Measurements from ENCODE around the gene PSMA3.
"Not testable (repeated sequence)": the region's sequence is repeated elsewhere in the genome, so short reads cannot be mapped to it uniquely, and the experiment has no call there.

PSMA3 gene

DNA sequence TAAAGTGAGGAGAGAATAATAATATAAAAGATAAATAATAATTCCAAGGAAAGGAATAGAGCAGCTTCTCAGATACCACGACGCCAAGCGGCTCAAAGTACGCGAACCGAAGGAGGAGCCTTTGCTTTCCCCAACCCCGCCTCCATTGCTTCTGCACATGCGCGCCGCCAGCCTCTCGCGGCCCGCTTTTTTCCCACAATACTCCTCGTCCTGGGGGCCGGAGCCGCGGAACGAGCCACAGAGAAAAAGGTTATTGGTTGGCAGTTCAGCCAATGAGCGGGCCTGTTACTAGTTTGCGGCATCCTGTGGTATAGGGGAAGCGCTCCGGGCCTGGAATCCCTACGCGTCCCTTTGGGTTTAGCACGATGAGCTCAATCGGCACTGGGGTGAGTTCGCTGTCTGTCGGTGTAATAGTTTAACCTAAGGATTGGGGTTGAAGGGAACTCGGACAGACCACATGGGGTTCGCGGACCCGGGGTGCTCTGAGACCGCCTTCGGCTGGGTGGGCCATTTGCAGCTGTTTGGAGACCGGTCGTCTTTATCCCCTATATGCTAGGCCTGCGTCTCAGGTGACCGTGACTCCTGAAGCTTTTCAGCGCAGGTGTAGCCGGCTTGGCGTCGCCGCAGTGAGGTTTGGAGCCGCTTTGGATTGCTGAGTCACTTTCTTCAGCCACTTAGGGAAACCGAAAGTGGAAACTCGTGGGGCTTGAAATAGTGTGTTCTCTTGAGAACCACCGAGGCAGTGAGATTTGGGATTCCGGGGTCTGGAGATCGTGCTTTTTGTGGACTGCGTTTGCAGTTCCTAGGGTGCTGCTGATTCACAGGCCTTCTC is at the start of gene PSMA3:
TSS of gene PSMA3 (plus strand) at position 288 of the 832 bp plus-strand sequence. CDS start at position 366, 78 bp downstream.
- peak; percentile 99 for DNase-seq (ENCODE audit: low read depth)

DNA sequence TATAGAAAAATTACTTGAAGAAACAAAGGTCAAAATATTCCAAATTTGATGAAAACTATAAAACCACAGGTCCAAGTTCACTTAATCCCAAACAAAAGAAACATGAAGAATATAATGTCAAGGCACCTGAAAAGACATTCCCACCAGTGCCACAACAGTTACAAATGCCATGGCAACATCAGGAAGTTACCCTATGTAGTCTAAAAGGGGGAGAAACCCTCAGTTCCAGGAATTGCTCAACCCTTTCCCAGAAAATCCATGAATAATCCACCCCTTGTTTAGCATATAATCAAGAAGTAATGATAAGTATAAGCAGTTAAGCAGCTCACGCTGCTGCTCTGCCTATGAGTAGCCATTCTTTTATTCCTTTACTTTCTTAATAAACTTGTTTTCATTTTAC is 48.4 kb upstream of the PSMA3 start:
- DNase-seq (ENCODE audit: low read depth): no peak

DNA sequence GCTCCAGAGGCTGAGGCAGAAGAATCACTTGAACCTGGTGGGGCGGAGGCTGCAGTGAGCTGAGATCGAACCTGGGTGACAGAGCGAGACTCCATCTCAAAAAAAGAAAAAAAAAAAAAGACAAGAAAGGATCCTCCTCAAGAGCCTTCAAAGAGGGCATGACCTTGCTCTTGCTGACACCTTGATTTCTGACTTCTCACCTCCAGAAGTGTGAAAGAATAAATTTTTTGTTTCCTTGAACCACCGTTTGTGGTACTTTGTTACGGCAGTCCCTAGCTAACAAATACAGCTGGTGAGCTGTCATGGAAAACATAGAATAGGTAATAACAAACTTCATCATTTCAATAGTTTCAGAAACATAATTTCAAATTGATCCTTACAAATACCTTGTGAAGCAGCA is 46.6 kb upstream of the PSMA3 start:
- no peak for DNase-seq (ENCODE audit: low read depth)

DNA sequence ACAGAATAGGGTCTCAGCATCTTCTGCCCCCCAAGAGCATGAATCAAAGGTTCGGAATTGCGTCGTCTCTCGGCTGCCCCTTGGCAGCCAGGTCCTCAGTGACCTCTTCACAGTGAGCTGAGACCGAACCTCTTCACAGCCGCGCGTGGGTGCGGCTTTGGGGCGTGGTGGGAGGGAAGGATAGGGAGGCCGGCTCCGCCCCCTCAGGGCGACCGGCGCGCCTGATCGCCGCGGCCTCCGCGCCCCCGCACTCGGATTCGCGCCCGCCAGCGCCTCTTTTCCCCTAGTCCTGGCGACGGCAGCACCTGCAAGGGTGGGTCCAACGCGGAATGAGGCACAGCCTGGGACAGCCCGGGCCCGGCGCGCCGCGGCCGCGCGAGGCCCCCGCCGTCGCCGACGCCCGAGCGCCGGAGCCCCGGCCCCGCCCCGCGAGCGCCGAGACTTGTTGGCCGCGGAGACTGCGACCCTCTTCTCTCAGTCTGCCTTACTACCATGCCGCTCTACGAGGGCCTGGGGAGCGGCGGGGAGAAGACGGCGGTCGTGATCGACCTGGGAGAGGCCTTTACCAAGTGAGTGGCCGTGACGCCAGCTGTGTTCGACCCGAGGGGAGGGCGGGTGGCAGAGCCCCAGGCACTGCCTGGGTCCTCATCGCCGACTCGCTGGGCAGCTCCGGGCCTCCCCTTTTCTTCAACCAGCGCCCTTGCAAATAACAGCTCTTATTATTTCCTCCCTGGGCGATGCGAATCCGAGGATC is 44.7 kb upstream of the PSMA3 start, which contains the start of gene ACTR10:
TSS of gene ACTR10 (plus strand) at position 424 of the 754 bp plus-strand sequence. CDS start at position 493, 69 bp downstream.
- peak; percentile 87 for DNase-seq (ENCODE audit: low read depth)

DNA sequence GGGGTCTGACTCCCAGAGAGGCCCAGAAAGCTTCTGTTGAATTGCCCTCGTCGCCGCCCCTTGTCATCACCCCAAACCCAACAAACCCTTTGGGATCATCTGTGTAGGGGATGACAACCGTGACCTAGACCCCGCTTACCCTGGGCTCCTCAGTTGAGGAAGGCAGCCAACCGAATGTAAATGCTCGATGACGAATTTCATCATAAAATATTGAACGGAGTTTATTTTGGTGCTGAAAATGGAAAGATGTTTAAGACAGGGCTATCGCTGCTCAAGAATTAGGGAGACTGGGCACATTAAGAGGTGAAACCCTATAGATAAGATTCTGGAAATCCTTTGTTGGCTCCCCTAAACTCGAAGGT is 44.2 kb upstream of the PSMA3 start:
- DNase-seq (ENCODE audit: low read depth): peak; percentile 36

DNA sequence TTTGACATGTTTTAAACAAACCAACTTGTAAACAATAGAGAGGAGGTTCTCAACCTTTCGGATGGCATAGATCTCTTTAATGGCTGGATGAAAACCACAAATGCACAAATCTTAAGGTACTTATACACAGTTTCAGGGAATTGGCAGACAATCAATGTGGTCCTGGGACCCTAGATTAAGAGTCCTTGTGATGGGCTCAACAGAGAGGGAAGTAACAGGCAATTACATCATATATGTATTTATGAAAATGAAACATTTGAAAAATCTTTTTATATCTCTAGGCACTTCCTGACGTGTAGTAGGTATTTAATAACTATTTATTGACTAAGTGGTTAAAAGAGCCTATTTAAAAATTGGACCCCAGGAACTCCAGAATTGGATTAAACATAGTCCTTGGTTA is 43.8 kb upstream of the PSMA3 start:
- DNase-seq (ENCODE audit: low read depth): peak; percentile 3

DNA sequence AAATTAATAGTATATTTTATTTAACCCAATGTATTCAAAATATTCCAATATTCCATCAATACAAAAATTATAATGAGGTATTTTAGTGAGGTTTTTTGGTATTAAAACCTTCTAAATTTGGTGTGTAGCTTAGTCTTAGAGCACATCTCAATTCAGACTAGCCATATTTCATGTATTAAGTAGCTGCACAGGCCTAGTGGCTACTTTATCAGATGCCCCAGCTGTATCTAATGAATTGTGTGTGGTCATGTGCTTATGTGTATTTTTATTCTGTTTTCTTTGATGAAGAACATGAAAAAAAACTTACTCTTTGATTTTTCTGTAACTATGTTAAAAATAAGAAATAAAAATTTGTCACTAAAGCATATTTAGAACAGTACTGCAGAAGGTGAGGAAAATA is 31.5 kb upstream of the PSMA3 start:
- DNase-seq (ENCODE audit: low read depth): no peak

DNA sequence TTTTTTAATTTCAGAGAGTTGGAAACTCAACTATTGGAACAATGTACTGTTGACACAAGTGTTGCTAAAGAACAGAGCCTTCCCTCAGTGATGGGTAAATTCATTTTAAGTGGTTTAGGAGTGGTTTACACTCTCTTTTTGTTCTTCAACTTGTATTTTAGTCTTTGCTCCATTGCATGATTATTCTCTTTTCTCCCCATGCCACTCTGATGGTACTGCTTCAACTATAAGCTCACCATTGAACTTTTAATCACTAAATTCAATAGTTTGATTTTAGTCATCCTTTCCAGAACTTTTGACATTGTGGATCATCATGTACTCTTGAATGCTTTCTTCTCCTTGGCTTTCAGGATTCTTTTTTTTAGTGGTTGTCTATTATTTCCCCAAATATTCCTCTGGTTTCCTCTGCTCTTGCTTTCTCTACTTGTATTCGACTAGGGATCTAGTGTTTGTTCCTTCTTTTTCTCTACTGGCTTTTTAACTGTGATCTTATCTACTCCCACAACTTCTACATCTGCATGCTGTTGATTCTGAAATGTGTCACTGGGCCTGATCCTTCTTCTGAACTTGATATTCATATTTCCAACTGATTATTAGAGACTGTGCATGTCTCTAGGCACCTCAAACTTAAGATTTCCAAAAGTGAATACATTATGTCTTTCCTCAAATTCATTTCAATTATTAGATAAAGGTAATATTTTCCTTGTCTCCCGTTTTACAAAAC is 29.3 kb upstream of the PSMA3 start:
- no peak for DNase-seq (ENCODE audit: low read depth)

DNA sequence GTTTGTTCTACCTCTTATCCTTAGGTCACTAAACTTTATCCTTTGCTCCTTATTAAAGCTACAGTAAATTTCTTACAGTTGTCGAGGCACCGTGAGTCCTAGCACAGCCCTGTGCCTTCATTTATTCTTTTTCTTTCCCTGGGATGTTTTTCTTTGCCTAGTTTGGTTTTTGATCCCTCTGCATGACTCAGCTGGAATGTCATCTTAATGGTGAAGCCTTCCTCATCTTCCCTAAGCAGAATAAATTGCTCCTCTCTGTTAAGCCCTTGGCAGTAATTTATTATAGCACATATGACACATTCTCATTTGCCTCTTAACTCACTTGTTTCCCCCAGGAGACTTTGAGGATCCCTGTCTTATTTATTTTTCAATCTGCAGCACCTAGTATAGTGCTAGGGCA is 28.1 kb upstream of the PSMA3 start:
- peak; percentile 25 for DNase-seq (ENCODE audit: low read depth)

DNA sequence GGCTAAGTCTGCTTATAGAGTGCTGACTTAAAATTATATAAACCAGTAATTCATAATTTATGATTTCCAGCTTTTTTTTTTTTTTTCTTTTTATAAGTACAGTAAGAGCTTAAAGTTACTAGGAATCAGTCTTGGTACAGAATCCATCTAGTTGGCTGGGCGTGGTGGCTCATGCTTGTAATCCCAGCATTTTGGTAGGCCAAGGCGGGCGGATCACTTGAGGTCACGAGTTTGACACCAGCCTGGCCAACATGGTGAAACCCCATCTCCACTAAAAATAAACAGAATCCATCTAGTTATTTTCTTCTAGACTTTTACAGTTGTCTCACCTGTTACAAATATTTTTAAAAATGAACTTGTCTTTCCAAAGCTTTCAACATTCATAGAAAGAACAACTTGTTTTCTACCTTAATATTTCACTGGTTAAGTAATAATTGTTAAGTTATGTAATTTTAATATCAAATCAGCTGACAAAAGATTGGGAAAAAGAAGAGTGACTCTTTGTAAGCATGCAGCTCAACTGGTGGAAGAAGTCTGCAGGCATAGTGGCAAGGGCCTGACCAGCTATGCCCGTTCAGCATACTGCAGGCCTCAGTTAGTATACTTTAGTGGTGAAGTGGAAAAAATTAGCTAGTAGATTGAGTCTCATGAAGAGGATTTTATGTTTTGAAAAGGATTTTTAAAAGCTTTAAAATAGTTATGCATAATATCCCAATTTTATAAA is 17.4 kb upstream of the PSMA3 start:
- no peak for DNase-seq (ENCODE audit: low read depth)

DNA sequence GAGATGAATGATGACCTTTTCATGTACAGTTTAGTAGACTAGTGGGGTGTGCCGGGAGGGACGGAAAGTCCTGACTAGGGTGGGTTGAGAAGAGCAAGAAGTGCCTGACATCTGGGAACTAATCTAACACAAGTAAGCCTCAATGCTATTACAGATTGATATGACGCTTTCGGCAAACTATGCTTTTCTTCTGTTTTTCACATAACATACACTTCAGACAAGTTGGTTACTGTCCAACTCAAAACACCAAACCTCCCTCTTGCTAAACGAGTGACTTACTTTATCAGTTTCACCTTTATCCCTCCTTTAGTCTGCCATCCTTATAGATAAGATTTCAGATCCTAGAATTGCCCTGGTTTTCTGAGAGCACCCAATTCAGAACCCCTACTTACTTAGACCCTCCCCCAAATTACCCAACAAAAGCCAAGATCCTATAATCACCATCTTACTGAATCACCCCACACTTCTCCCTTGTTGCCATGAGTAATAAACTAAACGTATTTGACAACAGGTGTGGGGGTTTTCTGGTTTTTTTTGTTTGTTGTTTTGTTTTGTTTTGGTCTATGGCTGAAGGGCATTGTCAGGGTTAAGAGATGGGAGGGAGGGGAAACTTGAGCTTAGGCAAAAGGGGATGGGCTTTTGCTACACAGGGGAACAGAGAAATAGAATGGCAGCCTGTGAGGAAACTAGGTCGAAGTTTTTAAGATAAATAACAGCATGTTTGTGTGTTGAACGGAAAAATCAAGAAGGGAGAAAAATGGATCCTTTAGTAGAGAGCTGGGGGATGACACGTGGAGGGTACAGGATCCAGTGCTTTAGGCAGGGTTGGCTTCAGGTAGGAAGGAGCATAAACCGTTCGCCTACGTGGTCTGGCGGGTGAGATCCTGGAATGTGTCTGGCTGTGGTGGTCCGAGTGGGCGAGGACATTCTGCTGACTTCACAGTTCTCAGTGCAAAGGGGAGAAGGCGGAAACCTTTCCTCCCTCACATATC is 6.1 kb upstream of the PSMA3 start:
- peak; percentile 31 for DNase-seq (ENCODE audit: low read depth)

DNA sequence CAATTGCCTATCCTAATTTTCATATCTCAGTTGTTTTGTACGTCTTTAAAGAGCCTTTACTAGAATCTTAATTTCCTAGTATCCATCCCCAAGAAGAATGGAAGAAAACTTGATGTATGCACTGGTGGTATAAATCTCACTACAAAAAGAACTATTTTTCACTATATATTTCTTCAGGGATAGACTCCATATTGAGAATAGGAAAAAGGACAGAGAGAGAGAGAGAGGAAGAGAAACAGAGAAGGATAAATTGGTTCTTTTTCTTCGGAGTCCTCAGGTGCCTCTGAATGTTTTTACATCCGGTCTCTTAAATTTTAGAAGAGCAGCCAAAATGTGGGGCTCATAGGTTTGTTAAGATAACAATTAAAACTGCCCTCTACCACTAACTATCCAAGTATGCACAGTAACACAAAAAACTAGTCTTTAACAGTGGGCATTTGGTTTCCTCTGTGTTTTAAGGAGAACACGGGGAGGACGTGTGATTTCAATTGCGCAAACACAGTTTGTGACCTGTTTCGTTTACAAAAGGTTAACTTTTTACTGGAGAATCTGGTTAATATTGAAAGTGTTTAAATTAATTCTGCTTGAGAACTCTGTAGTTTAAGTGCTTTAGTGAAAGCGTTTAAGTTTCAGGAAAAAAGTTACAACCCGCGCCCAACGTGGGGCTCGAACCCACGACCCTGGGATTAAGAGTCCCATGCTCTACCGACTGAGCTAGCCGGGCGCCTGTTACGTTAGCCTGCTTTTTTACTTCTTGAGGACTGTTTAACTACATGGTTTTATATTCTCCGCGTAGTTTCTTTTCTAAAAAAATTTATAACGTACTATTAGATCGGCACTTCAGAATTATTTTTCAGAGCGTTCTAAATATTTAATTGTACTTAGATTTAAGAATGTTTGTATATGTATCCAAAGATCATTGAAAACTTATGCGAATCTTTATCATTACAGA is 5.1 kb upstream of the PSMA3 start:
- DNase-seq (ENCODE audit: low read depth): peak; percentile 73

DNA sequence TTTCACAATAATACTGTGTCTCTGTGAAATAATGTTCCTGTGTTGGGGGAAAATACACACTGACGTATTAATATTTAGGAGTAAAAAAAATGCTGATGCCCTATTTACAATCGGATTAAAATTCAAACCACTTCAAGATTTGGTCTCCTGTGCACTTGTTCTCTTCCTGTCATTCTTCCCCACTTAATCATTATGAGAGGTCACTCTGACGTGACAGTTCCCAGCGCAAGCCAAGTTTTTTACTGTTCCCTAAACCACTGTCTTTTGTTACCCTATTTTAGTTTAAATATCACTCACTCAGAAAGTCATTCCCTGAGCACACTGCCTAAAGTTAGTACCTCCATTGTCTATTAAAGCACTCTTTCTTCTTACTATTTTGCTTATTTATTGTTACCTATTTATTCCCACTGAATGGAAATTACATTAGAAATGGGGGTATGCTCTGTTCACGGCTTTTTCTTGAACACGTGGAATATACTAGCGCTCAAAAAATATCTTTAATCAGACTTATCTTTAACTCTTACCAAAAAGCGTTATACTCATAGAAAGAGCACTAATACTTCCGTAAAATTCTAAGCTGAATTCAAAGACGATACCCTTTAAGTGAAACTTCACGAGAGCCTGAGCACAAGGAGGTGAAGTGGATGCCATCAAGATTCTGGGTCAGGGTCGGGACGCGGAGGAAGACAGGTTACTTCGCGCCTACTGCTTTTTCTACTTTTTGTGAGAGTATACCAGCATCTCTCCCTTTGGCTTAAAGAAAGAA is 670 bp upstream of the PSMA3 start:
- peak; percentile 64 for DNase-seq (ENCODE audit: low read depth)

DNA sequence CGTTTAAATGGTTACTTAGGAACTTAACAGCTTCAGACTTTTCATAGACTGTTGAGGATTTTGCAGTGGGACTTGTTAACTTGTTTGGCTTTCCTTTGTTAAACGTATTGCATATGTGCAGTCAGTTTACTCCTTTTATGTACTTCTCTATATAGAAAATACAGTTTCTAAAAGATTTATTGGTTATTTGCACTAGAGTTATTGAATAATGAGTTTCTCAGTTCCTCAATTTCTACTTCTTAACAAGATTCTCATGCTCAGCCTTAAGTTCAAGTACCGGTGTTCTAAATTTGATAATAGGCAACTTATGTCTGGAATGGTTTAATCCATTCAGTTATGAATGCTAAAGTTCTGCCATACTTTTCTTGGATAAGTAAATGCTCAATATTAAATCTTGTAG is 919 bp downstream of the PSMA3 start:
- DNase-seq (ENCODE audit: low read depth): no peak

DNA sequence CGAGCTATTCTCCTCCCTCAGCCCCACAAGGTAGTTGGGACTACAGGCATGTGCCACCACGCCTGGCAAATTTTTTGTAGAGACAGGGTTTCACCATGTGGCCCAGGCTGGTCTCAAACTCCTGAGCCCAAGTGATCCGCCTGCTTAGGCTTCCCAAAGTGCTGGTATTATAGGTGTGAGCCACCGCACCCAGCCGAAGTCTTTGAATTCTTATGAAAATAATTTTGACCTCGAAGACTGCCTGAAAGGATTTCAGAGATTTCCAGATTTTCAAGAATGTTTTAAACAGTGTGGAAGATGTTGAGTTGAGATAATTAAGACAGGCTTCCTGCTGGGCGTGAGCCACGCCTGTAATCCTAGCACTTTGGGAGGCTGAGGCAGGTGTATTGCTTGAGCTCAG is 5.0 kb downstream of the PSMA3 start:
- DNase-seq (ENCODE audit: low read depth): no peak

DNA sequence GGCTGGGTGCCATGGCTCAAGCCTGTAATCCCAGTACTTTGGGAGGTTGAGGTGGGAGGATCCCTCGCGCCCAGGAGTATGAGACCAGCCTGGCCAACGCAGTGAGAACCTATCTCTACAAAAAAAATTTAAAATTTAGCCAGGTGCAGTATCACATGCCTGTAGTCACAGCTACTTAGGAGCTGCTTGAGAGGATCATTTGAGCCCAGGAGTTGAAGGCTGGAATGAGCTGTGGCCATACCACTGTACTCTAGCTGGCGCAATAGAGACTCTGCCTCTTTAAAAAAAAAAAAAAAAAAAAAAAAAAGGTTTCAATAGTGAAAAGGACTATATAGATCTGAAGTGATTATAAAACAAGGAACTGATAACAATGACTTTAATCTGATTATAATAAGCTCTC is 13.5 kb downstream of the PSMA3 start:
- DNase-seq (ENCODE audit: low read depth): no peak

DNA sequence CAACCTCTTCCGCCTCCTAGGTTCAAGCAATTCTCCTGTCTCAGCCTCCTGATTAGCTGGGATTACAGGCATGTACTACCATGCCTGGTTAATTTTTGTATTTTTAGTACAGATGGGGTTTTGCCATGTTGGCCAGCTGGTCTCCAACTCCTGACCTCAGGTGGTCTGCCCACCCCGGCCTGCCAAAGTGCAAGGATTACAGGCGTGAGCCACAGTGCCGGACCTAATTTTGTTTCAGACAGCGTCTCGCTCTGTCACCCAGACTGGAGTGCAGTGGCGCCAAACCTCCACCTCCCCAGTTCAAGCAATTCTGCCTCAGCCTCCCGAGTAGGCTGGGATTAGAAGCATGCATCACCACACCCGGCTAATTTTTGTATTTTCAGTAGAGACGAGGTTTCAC is 17.4 kb downstream of the PSMA3 start:
- not testable (repeated sequence) for DNase-seq (ENCODE audit: low read depth)

DNA sequence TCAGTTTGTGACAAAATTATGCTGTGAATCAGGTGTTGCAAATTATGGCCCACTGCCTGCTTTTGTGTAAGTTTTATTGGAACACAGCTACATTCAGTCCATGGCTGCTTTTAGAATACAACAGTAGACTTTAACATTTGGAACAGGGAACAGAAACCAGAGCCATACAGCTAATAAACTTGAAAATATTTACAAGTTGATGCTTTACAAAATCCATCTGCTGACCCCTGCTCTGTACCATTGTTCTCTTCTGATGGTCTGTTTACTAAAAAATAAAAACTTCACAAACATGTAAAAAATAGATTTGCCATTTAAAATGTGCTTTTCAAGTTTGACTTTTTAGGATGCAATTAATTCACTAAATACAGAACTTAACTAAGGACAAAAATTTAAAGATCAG is 20.8 kb downstream of the PSMA3 start:
- DNase-seq (ENCODE audit: low read depth): no peak

DNA sequence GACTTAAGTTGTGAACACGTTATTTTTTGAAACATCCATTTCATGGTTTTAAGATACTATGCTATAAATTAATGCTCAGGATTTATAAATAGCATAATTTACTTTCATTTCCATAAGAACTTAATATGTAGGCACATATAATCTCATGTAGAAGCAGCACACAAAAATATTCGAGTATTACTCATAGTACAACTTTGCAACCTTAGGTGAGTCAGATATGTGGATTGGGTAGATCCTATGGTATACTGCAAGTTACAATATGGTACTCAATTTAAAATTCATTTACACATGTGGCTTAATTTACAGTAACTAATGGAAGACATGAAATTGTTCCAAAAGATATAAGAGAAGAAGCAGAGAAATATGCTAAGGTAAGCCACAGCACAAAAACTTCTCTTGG is 26.0 kb downstream of the PSMA3 start:
- DNase-seq (ENCODE audit: low read depth): peak; percentile 59
